Loucy (cell line): Measurements from ENCODE around the gene ATP6V0D1.

ENCODE experiments used
- EZH2phosphoT487 ChIP-seq: fragments of 200-600 bp; IDR thresholded peaks from 2 replicates; pipeline ENCODE4 v1.6.1; 2018; ENCODE audit warnings: antibody characterized with exemption, mild to moderate bottlenecking, moderate library complexity, borderline replicate concordance
- TF ChIP-seq, protein P1 (sequence below): fragments of 200-600 bp; sonication (generic); conservative IDR thresholded peaks from 2 replicates; pipeline ENCODE4 v1.5.1; 2014; ENCODE audit warnings: mild to moderate bottlenecking, antibody characterized with exemption, low read length

GRCh38 chr16:67435758-67436164 lies 45.2 kb downstream of the ATP6V0D1 start:
- TF ChIP-seq, protein P1, sequence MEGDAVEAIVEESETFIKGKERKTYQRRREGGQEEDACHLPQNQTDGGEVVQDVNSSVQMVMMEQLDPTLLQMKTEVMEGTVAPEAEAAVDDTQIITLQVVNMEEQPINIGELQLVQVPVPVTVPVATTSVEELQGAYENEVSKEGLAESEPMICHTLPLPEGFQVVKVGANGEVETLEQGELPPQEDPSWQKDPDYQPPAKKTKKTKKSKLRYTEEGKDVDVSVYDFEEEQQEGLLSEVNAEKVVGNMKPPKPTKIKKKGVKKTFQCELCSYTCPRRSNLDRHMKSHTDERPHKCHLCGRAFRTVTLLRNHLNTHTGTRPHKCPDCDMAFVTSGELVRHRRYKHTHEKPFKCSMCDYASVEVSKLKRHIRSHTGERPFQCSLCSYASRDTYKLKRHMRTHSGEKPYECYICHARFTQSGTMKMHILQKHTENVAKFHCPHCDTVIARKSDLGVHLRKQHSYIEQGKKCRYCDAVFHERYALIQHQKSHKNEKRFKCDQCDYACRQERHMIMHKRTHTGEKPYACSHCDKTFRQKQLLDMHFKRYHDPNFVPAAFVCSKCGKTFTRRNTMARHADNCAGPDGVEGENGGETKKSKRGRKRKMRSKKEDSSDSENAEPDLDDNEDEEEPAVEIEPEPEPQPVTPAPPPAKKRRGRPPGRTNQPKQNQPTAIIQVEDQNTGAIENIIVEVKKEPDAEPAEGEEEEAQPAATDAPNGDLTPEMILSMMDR: no peak
- no peak for TF ChIP-seq EZH2phosphoT487
